Aorta (tissue), 5 donors: ENCODE measurements around the gene MEFV. TPM values are rescaled to one million over a fixed set of nuclear protein-coding genes. Genes with fewer than 3 reads are reported as not detected.
"Not testable (repeated sequence)": the region's sequence is repeated elsewhere in the genome, so short reads cannot be mapped to it uniquely, and the experiment has no call there.

Source experiments
- ATAC-seq: fragments of 200-7000 bp; cut with Tn5 transposase; one replicate; pipeline ENCODE4 v1.9.1; 2022; ENCODE audit warnings: moderate library complexity; ENCODE audit not compliant: low FRiP score
- DNase-seq, 2 donors: peaks; one replicate each; pipeline ENCODE4 v3.0.0-alpha.2; 2020
- H3K27ac ChIP-seq, 2 donors: one replicate each; pipeline ENCODE4 v1.5.1; 2013; ENCODE audit warnings: low read length in 2 of 2, mild to moderate bottlenecking in 2 of 2, moderate library complexity in 2 of 2, control low read depth in 1 of 2, inconsistent platforms in 1 of 2, low read depth in 1 of 2
- H3K27me3 ChIP-seq, 2 donors: one replicate each; pipeline ENCODE4 v1.6.1; 2013; ENCODE audit warnings: control low read depth in 1 of 2, low read length in 1 of 2, mild to moderate bottlenecking in 1 of 2, moderate library complexity in 1 of 2; ENCODE audit not compliant: insufficient read depth in 2 of 2, control insufficient read depth in 1 of 2
- H3K36me3 ChIP-seq, 2 donors: one replicate each; pipeline ENCODE4 v1.6.1; 2013; ENCODE audit warnings: control low read depth in 1 of 2, low read length in 1 of 2, mild to moderate bottlenecking in 1 of 2; ENCODE audit not compliant: insufficient read depth in 2 of 2, control insufficient read depth in 1 of 2
- H3K4me1 ChIP-seq, 2 donors: one replicate each; pipeline ENCODE4 v1.6.1; 2013; ENCODE audit warnings: low read length in 2 of 2, control low read depth in 1 of 2, mild to moderate bottlenecking in 1 of 2, moderate library complexity in 1 of 2; ENCODE audit not compliant: insufficient read depth in 2 of 2, control insufficient read depth in 1 of 2
- H3K4me3 ChIP-seq, 2 donors: one replicate each; pipeline ENCODE4 v1.5.1; 2013; ENCODE audit warnings: low read length in 2 of 2, control low read depth in 1 of 2, mild to moderate bottlenecking in 1 of 2
- H3K9me3 ChIP-seq: one replicate; pipeline ENCODE4 v1.6.1; 2013; ENCODE audit warnings: mild to moderate bottlenecking, low read length; ENCODE audit not compliant: control insufficient read depth
- WGBS, 2 donors: extraction: QIAGEN DNeasy Blood & Tissue Kit; methylation state at CpG; one replicate each; pipeline ENCODE4 v1.1.7; 2013; 5-methylcytosine and 5-hydroxymethylcytosine counted together
- intact Hi-C, 2 donors: fragments of 100-400 bp; cut with DNase I; formaldehyde crosslinking; loops; one replicate each; pipeline versions ENCODE4 v1.14.2 to v1.15.0; 2022
- polyA plus RNA-seq, 2 donors: library from polyadenylated mRNA; stranded (reverse); fragments of 200-250 nt; gene quantifications; one replicate each; pipeline ENCODE4 v1.2.3, GENCODE V29; 2013
- total RNA-seq, 2 donors: library from RNA; stranded (reverse); fragmentation: NEBNext Ultra II Directional; extraction: Animal tissue kit (Norgen Biotek cat#: 25700); gene quantifications; one replicate each; pipeline ENCODE4 v1.2.1, GENCODE V29; 2021
- donor health status: healthy with polysubstance abuse.
- donor health status: Bipolar disorder and iron deficiency.
- donor health status: DM: no; HTN: no; CAD: no.
- donor health status: DM: no; HTN: no; CAD: no.
- donor health status: DM: yes; HTN: yes; CAD: no.

MEFV gene
- total and polyA plus RNA-seq, 4 donors, result 0.20 to 4.5 (median 2.3) TPM

- Histone ChIP-seq H3K27ac (no peak overlapping the region), H3K4me1 (no peaks in the 10 kb centered on the region), H3K36me3 (no peaks in the 10 kb centered on the region), H3K9me3 (peaks cover 5% of the 10 kb centered on the region), H3K27me3 (peaks cover 0 to 2% of the 10 kb centered on the region in 2 donors), H3K4me3 (no peak overlapping the region)
- DNase-seq (no peak), ATAC-seq (no peak)
- intact Hi-C loops, result no loop called here
- 54 to 60% methylated on average over 3 of the region's 3 CpGs for WGBS, 2 donors
Measured at GRCh38 chr16:3216263-3216640, 40.2 kb downstream of the MEFV start.

- WGBS, 2 donors, result 70 to 78% methylated on average over 11 of the region's 11 CpGs
- DNase-seq (no peak), ATAC-seq (no peak)
- Histone ChIP-seq H3K27me3 (peaks cover 0 to 2% of the 10 kb centered on the region in 2 donors), H3K4me1 (no peaks in the 10 kb centered on the region), H3K9me3 (peaks cover 3% of the 10 kb centered on the region), H3K36me3 (no peaks in the 10 kb centered on the region), H3K4me3 (no peak overlapping the region), H3K27ac (no peak overlapping the region)
- intact Hi-C loops, result no loop called here
Measured at GRCh38 chr16:3215601-3216262, 40.7 kb downstream of the MEFV start.

- Histone ChIP-seq H3K27ac (no peak overlapping the region), H3K36me3 (no peaks in the 10 kb centered on the region), H3K4me3 (no peak overlapping the region), H3K27me3 (peaks cover 0 to 4% of the 10 kb centered on the region in 2 donors), H3K4me1 (no peaks in the 10 kb centered on the region), H3K9me3 (peaks cover 4% of the 10 kb centered on the region)
- intact Hi-C loops, result no loop called here
- ATAC-seq, result no peak
- no peak for DNase-seq
- WGBS, 2 donors, result 37 to 44% methylated on average over 7 of the region's 7 CpGs
Measured at GRCh38 chr16:3214904-3215600, 41.4 kb downstream of the MEFV start.

- H3K4me1 ChIP-seq, result no peaks in the 10 kb centered on the region
- H3K9me3 ChIP-seq, result peaks cover 3% of the 10 kb centered on the region
- H3K27me3 ChIP-seq, result peaks cover 0 to 4% of the 10 kb centered on the region in 2 donors
- no peak overlapping the region for H3K27ac ChIP-seq
- ATAC-seq (no peak), DNase-seq (no peak)
- H3K36me3 ChIP-seq, result no peaks in the 10 kb centered on the region
- H3K4me3 ChIP-seq, result no peak overlapping the region
- 54 to 77% methylated on average over 1 of the region's 1 CpG for WGBS, 2 donors
- intact Hi-C loops, result no loop called here
Measured at GRCh38 chr16:3212567-3212966, 43.9 kb downstream of the MEFV start.

- DNase-seq (no peak), ATAC-seq (no peak)
- peaks cover 4% of the 10 kb centered on the region for H3K9me3 ChIP-seq
- peaks cover 0 to 4% of the 10 kb centered on the region in 2 donors for H3K27me3 ChIP-seq
- H3K4me1 ChIP-seq, result no peaks in the 10 kb centered on the region
- WGBS, 2 donors, result 79 to 87% methylated on average over 3 of the region's 3 CpGs
- intact Hi-C loops, result no loop called here
- H3K4me3 ChIP-seq, result no peak overlapping the region
- no peak overlapping the region for H3K27ac ChIP-seq
- no peaks in the 10 kb centered on the region for H3K36me3 ChIP-seq
Measured at GRCh38 chr16:3212006-3212405, 44.4 kb downstream of the MEFV start.

GRCh38 chr16:3207086-3207953 is 49.1 kb downstream of the MEFV start:
- Histone ChIP-seq H3K27me3 (peaks cover 0 to 4% of the 10 kb centered on the region in 2 donors), H3K4me1 (no peaks in the 10 kb centered on the region), H3K36me3 (no peaks in the 10 kb centered on the region), H3K4me3 (no peak overlapping the region), H3K9me3 (peaks cover 19% of the 10 kb centered on the region), H3K27ac (no peak overlapping the region)
- WGBS, 2 donors, result 68 to 69% methylated on average over 19 of the region's 19 CpGs
- no peak for ATAC-seq
- DNase-seq, result no peak
- intact Hi-C loops, result no loop called here

GRCh38 chr16:3205939-3206338 is 50.5 kb downstream of the MEFV start:
- DNase-seq, intact Hi-C loops, H3K27ac ChIP-seq, H3K4me3 ChIP-seq, H3K36me3 ChIP-seq, H3K4me1 ChIP-seq, ATAC-seq, H3K27me3 ChIP-seq: not testable (repeated sequence)
- WGBS, 2 donors, result 51% methylated on average over 3 of the region's 3 CpGs
- peaks cover 19% of the 10 kb centered on the region for H3K9me3 ChIP-seq

GRCh38 chr16:3202903-3203539 is 53.4 kb downstream of the MEFV start:
- Histone ChIP-seq H3K9me3 (peaks cover 19% of the 10 kb centered on the region), H3K27ac (no peak overlapping the region), H3K4me1 (no peaks in the 10 kb centered on the region), H3K4me3 (no peak overlapping the region), H3K27me3 (no peaks in the 10 kb centered on the region), H3K36me3 (no peaks in the 10 kb centered on the region)
- DNase-seq (no peak), ATAC-seq (no peak)
- intact Hi-C loops, result no loop called here
- WGBS, 2 donors, result 74 to 76% methylated on average over 6 of the region's 6 CpGs
